OCI-LY7 (cell line): ENCODE measurements around the gene C17orf67. TPM values are rescaled to one million over a fixed set of nuclear protein-coding genes. Genes with fewer than 3 reads are reported as not detected.

Source experiments
- BruUV-seq: library from RNA; stranded (reverse); fragments of 400-500 nt; replicated peaks from 2 replicates; lab custom pipeline; 2021; lab: Mats Ljungman, UMichigan
- CTCF ChIA-PET: fragments of 300-600 bp; sonication (Branson Sonifier 250); formaldehyde crosslinking; loops from one replicate; lab custom pipeline; 2022; ENCODE audit warnings: antibody characterized with exemption; ENCODE audit not compliant: unreplicated experiment; lab: Charles Lee
- POLR2A ChIA-PET: fragments of 300-600 bp; sonication (Branson Sonifier 250); formaldehyde crosslinking; loops from one replicate; lab custom pipeline; 2022; ENCODE audit warnings: antibody characterized with exemption; lab: Charles Lee
- DNase-seq: peaks from one replicate; pipeline ENCODE4 v3.0.0-alpha.2; 2015; ENCODE audit warnings: low spot score
- H2AFZ ChIP-seq: fragments of 200-600 bp; sonication (generic), shearing (Covaris generic); 2 replicates; pipeline ENCODE4 v1.6.1; 2014; ENCODE audit warnings: mild to moderate bottlenecking, antibody characterized with exemption, low read length, moderate library complexity
- H3K27ac ChIP-seq: fragments of 200-600 bp; sonication (generic); 2 replicates; pipeline ENCODE4 v1.5.1; 2014; ENCODE audit warnings: mixed run types, low read depth, mild to moderate bottlenecking, moderate library complexity, low read length, inconsistent platforms; ENCODE audit not compliant: poor library complexity, severe bottlenecking
- H3K36me3 ChIP-seq: fragments of 200-600 bp; sonication (generic); 2 replicates; pipeline ENCODE4 v1.6.1; 2014; ENCODE audit warnings: mild to moderate bottlenecking, antibody characterized with exemption, low read length, moderate library complexity, mixed read lengths; ENCODE audit not compliant: insufficient read depth
- H3K4me1 ChIP-seq: fragments of 200-600 bp; sonication (generic); 2 replicates; pipeline ENCODE4 v1.5.1; 2014; ENCODE audit warnings: mild to moderate bottlenecking, low read length; ENCODE audit not compliant: insufficient read depth, poor library complexity, severe bottlenecking
- H3K4me2 ChIP-seq: fragments of 200-600 bp; sonication (generic); 2 replicates; pipeline ENCODE4 v1.6.1; 2014; ENCODE audit warnings: mild to moderate bottlenecking, low read length
- H3K4me3 ChIP-seq: fragments of 200-600 bp; sonication (generic); 2 replicates; pipeline ENCODE4 v1.5.1; 2014; ENCODE audit warnings: mild to moderate bottlenecking, low read depth, low read length; ENCODE audit not compliant: poor library complexity, severe bottlenecking
- H3K79me2 ChIP-seq: fragments of 200-600 bp; sonication (generic); 2 replicates; pipeline ENCODE4 v1.6.1; 2016; ENCODE audit warnings: low read depth, mild to moderate bottlenecking, low read length, moderate library complexity, mixed read lengths; ENCODE audit not compliant: insufficient read depth
- H3K9me2 ChIP-seq: fragments of 200-600 bp; sonication (generic); 2 replicates; pipeline ENCODE4 v1.6.1; 2016; ENCODE audit warnings: mild to moderate bottlenecking, low read length, mixed read lengths; ENCODE audit not compliant: insufficient read depth
- H3K9me3 ChIP-seq: fragments of 200-600 bp; sonication (generic); 2 replicates; pipeline ENCODE4 v1.6.1; 2014; ENCODE audit warnings: mild to moderate bottlenecking, mixed run types, low read length, mixed read lengths
- H4K20me1 ChIP-seq: fragments of 200-600 bp; sonication (generic); 2 replicates; pipeline ENCODE4 v1.6.1; 2014; ENCODE audit warnings: mild to moderate bottlenecking, antibody characterized with exemption, low read length, moderate library complexity, mixed read lengths; ENCODE audit not compliant: insufficient read depth
- CTCF ChIP-seq: fragments of 200-600 bp; sonication (generic); conservative IDR thresholded peaks from 2 replicates; pipeline ENCODE4 v1.5.1; 2014; ENCODE audit warnings: mild to moderate bottlenecking, antibody characterized with exemption, low read length, moderate library complexity, mixed read lengths
- EZH2phosphoT487 ChIP-seq: fragments of 200-600 bp; sonication (generic); IDR thresholded peaks from 2 replicates; pipeline ENCODE4 v1.6.1; 2018; ENCODE audit warnings: low read depth, borderline replicate concordance, mild to moderate bottlenecking, mixed run types, antibody characterized with exemption, low read length, moderate library complexity, mixed read lengths
- intact Hi-C: fragments of 100-400 bp; cut with micrococcal nuclease; formaldehyde crosslinking; loops from one replicate; pipeline ENCODE4 v1.10.0; 2022; ENCODE audit not compliant: unreplicated experiment
- total RNA-seq, 2 experiments: library from RNA; depleted of rRNA in 1 of 2; stranded (reverse); fragments of >200 nt in 1 of 2; shearing (Covaris generic) in 1 of 2; gene quantifications; 2 replicates each; pipeline ENCODE4 v1.2.3, GENCODE V29; 2014 to 2022

C17orf67 gene
- total RNA-seq, 2 experiments from 2014 or later = 5.2 to 5.4 TPM

- H3K27ac ChIP-seq = no peak overlapping the region
- ChIA-PET CTCF (no interaction called here), POLR2A (interaction anchor here (0.6 kb wide), 1 partner anchor 877 kb away, joined by 5 read pairs; no protein-coding TSS in a partner anchor)
- no peaks in the 10 kb centered on the region for H3K9me2 ChIP-seq
- TF ChIP-seq EZH2phosphoT487 = no peak
- TF ChIP-seq CTCF = no peak
- intact Hi-C loops = no loop called here
- H3K9me3 ChIP-seq = no peaks in the 10 kb centered on the region
- H3K79me2 ChIP-seq = no peaks in the 10 kb centered on the region
- BruUV-seq = no TSS peak
- H3K4me1 ChIP-seq = no peaks in the 10 kb centered on the region
- no peak overlapping the region for H3K4me3 ChIP-seq
- no peak overlapping the region for H2AFZ ChIP-seq
- DNase-seq = no peak
- H4K20me1 ChIP-seq = no peaks in the 10 kb centered on the region
- no peaks in the 10 kb centered on the region for H3K36me3 ChIP-seq
- H3K4me2 ChIP-seq = no peak overlapping the region
These were observed 46.4 kb upstream of the C17orf67 start for GRCh38 chr17:56880133-56880532.

GRCh38 chr17:56879280-56879679, 45.6 kb upstream of the C17orf67 start:
- Histone ChIP-seq H3K79me2 (no peaks in the 10 kb centered on the region), H4K20me1 (no peaks in the 10 kb centered on the region), H3K4me1 (no peaks in the 10 kb centered on the region), H3K36me3 (no peaks in the 10 kb centered on the region), H3K27ac (no peak overlapping the region), H3K9me2 (no peaks in the 10 kb centered on the region), H3K9me3 (no peaks in the 10 kb centered on the region), H3K4me2 (no peak overlapping the region), H3K4me3 (no peak overlapping the region), H2AFZ (no peak overlapping the region)
- no peak for DNase-seq
- POLR2A ChIA-PET = interaction anchor here (1.3 kb wide), 1 partner anchor 8 kb away, joined by 3 read pairs; no protein-coding TSS in a partner anchor
- CTCF ChIA-PET = no interaction called here
- no TSS peak for BruUV-seq
- intact Hi-C loops = no loop called here
- TF ChIP-seq EZH2phosphoT487 (no peak), CTCF (no peak)

- Histone ChIP-seq H3K4me1 (no peaks in the 10 kb centered on the region), H3K4me2 (no peak overlapping the region), H3K4me3 (no peak overlapping the region), H3K9me3 (no peaks in the 10 kb centered on the region), H3K27ac (no peak overlapping the region), H4K20me1 (no peaks in the 10 kb centered on the region), H3K36me3 (no peaks in the 10 kb centered on the region), H3K9me2 (no peaks in the 10 kb centered on the region), H3K79me2 (no peaks in the 10 kb centered on the region), H2AFZ (no peak overlapping the region)
- TF ChIP-seq EZH2phosphoT487 (no peak), CTCF (no peak)
- ChIA-PET CTCF (no interaction called here), POLR2A (no interaction called here)
- BruUV-seq = no TSS peak
- DNase-seq = no peak
- intact Hi-C loops = no loop called here
These were observed 43.1 kb upstream of the C17orf67 start for GRCh38 chr17:56876766-56877179.
